ENCODE measurements around the gene POU2F2. TPM values are rescaled to one million over a fixed set of nuclear protein-coding genes. Genes with fewer than 3 reads are reported as not detected.

The POU2F2 gene
- total and polyA plus RNA-seq, 2 experiments from 2014 or later: 2.3 to 4.6 TPM

DNA sequence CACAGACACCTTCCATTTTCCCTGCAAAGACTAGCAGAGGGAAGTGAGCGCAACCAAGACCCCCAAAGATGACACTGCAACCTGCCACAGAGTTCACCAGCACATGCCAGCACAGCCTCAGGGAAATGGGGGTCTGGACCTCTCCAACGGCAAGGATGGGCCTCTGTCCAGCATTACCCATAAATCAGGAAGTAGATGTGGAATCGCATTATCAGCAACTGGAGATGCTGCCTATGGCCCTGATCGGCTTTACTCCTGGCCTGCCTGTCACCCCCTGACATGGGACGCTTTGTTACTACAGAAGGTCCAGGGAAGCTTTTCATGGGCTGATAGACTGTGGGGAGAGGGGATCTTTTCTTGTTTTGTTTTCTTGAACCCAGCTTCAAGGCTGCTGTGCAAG lies 41.4 kb upstream of the POU2F2 start:
- Histone ChIP-seq H3K4me1 (ENCODE audit: insufficient read depth) (peaks cover 18% of the 10 kb centered on the region), H3K27ac (ENCODE audit: low read depth) (no peak overlapping the region), H4K20me1 (replicated peaks; ENCODE audit: insufficient read depth) (peaks cover 11% of the 10 kb centered on the region; the same call in 1 of the 2 replicates), H3K79me2 (replicated peaks; ENCODE audit: insufficient read depth) (no peaks in the 10 kb centered on the region), H3K27me3 (ENCODE audit: insufficient read depth) (peaks cover 58% of the 10 kb centered on the region), H3K9me2 (ENCODE audit: insufficient read depth) (no peaks in the 10 kb centered on the region), H3F3A (replicated peaks; ENCODE audit: low read depth) (peaks cover 11% of the 10 kb centered on the region), H3K4me2 (no peak overlapping the region), H3K4me3 (no peak overlapping the region), H3K36me3 (ENCODE audit: insufficient read depth) (no peaks in the 10 kb centered on the region), H2AFZ (no peak overlapping the region)
- ATAC-seq (no peak), DNase-seq (ENCODE audit: low spot score) (no peak)
- Mint-ChIP-seq H3K27me3 (ENCODE audit: insufficient read depth, low read depth, poor library complexity) (peaks cover 27% of the 10 kb centered on the region), H3K36me3 (ENCODE audit: low read depth) (no peaks in the 10 kb centered on the region), H3K4me1 (peaks cover 20% of the 10 kb centered on the region), H3K4me3 (no peak overlapping the region), H3K27ac (no peak overlapping the region), H3K9me3 (no peaks in the 10 kb centered on the region)
- TF ChIP-seq JUNB (IDR thresholded peaks at IDR 0.05; ENCODE audit: unreplicated experiment): no peak
- TF ChIP-seq NANOG (IDR thresholded peaks at IDR 0.05; ENCODE audit: borderline replicate concordance): no peak
- TF ChIP-seq STAT1 (IDR thresholded peaks at IDR 0.05; ENCODE audit: unreplicated experiment): no peak

DNA sequence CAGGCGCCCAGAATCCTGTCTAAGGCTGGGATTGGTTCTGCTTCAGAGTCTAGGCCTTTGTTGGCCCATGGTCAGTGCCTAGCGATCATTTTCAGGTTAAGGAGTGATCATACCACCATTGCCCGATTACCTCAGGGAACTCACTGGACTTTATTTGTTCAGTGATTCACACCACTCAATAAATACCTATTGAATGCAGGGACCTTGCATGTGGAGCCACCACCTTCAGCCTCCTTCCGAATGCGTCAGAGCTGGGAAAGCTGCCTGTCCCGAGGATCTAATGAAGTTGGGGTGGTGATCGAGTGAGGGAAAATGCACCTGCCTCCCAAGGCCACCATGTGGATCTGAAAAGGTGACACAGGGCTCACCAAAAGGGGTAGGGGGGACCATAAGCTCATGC lies 40.0 kb upstream of the POU2F2 start:
- Mint-ChIP-seq H3K4me3 (no peak overlapping the region), H3K36me3 (ENCODE audit: low read depth) (no peaks in the 10 kb centered on the region), H3K27ac (no peak overlapping the region), H3K27me3 (ENCODE audit: insufficient read depth, low read depth, poor library complexity) (peaks cover 27% of the 10 kb centered on the region), H3K4me1 (peaks cover 20% of the 10 kb centered on the region), H3K9me3 (no peaks in the 10 kb centered on the region)
- Histone ChIP-seq H3K4me1 (ENCODE audit: insufficient read depth) (peaks cover 14% of the 10 kb centered on the region), H3K79me2 (replicated peaks; ENCODE audit: insufficient read depth) (no peaks in the 10 kb centered on the region), H3K27me3 (ENCODE audit: insufficient read depth) (peaks cover 44% of the 10 kb centered on the region), H3K27ac (ENCODE audit: low read depth) (no peak overlapping the region), H3K9me2 (ENCODE audit: insufficient read depth) (no peaks in the 10 kb centered on the region), H3F3A (replicated peaks; ENCODE audit: low read depth) (peaks cover 7% of the 10 kb centered on the region; the same call in 1 of the 2 replicates), H2AFZ (no peak overlapping the region), H3K4me3 (no peak overlapping the region), H3K4me2 (no peak overlapping the region), H3K36me3 (ENCODE audit: insufficient read depth) (no peaks in the 10 kb centered on the region), H4K20me1 (replicated peaks; ENCODE audit: insufficient read depth) (peaks cover under 1% of the 10 kb centered on the region; the same call in 1 of the 2 replicates)
- TF ChIP-seq STAT1 (IDR thresholded peaks at IDR 0.05; ENCODE audit: unreplicated experiment) (no peak), EZH2 (IDR thresholded peaks at IDR 0.05; ENCODE audit: low read depth, unreplicated experiment) (no peak), CREB1 (CRISPR knock-in tag; IDR thresholded peaks at IDR 0.05; ENCODE audit: low read depth) (no peak)
- TF ChIP-seq, protein P1, sequence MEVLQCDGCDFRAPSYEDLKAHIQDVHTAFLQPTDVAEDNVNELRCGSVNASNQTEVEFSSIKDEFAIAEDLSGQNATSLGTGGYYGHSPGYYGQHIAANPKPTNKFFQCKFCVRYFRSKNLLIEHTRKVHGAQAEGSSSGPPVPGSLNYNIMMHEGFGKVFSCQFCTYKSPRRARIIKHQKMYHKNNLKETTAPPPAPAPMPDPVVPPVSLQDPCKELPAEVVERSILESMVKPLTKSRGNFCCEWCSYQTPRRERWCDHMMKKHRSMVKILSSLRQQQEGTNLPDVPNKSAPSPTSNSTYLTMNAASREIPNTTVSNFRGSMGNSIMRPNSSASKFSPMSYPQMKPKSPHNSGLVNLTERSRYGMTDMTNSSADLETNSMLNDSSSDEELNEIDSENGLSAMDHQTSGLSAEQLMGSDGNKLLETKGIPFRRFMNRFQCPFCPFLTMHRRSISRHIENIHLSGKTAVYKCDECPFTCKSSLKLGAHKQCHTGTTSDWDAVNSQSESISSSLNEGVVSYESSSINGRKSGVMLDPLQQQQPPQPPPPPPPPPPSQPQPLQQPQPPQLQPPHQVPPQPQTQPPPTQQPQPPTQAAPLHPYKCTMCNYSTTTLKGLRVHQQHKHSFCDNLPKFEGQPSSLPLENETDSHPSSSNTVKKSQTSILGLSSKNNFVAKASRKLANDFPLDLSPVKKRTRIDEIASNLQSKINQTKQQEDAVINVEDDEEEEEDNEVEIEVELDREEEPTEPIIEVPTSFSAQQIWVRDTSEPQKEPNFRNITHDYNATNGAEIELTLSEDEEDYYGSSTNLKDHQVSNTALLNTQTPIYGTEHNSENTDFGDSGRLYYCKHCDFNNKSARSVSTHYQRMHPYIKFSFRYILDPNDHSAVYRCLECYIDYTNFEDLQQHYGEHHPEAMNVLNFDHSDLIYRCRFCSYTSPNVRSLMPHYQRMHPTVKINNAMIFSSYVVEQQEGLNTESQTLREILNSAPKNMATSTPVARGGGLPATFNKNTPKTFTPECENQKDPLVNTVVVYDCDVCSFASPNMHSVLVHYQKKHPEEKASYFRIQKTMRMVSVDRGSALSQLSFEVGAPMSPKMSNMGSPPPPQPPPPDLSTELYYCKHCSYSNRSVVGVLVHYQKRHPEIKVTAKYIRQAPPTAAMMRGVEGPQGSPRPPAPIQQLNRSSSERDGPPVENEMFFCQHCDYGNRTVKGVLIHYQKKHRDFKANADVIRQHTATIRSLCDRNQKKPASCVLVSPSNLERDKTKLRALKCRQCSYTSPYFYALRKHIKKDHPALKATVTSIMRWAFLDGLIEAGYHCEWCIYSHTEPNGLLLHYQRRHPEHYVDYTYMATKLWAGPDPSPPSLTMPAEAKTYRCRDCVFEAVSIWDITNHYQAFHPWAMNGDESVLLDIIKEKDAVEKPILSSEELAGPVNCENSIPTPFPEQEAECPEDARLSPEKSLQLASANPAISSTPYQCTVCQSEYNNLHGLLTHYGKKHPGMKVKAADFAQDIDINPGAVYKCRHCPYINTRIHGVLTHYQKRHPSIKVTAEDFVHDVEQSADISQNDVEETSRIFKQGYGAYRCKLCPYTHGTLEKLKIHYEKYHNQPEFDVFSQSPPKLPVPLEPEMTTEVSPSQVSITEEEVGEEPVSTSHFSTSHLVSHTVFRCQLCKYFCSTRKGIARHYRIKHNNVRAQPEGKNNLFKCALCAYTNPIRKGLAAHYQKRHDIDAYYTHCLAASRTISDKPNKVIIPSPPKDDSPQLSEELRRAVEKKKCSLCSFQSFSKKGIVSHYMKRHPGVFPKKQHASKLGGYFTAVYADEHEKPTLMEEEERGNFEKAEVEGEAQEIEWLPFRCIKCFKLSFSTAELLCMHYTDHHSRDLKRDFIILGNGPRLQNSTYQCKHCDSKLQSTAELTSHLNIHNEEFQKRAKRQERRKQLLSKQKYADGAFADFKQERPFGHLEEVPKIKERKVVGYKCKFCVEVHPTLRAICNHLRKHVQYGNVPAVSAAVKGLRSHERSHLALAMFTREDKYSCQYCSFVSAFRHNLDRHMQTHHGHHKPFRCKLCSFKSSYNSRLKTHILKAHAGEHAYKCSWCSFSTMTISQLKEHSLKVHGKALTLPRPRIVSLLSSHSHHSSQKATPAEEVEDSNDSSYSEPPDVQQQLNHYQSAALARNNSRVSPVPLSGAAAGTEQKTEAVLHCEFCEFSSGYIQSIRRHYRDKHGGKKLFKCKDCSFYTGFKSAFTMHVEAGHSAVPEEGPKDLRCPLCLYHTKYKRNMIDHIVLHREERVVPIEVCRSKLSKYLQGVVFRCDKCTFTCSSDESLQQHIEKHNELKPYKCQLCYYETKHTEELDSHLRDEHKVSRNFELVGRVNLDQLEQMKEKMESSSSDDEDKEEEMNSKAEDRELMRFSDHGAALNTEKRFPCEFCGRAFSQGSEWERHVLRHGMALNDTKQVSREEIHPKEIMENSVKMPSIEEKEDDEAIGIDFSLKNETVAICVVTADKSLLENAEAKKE (CRISPR knock-in tag; IDR thresholded peaks at IDR 0.05): no peak
- no peak for ATAC-seq
- DNase-seq (ENCODE audit: low spot score): no peak

Data from GM23338 (cell line).